SK-N-SH (cell line): ENCODE measurements around the gene REPS2. TPM values are rescaled to one million over a fixed set of nuclear protein-coding genes. Genes with fewer than 3 reads are reported as not detected.

Experiments used
- CTCF ChIA-PET: fragments of 300-600, 350-600 bp; formaldehyde crosslinking; extraction: SDS; loops from one replicate; lab custom pipeline; 2021; lab: Yijun Ruan, JAX
- POLR2A ChIA-PET: fragments of 350-600 bp; sonication (Branson Sonifier 250); formaldehyde crosslinking; extraction: SDS; loops from one replicate; lab custom pipeline; 2020; ENCODE audit warnings: antibody characterized with exemption, inconsistent platforms; lab: Yijun Ruan, JAX
- DNase-seq: peaks from one replicate; pipeline ENCODE4 v3.0.0; 2012
- H2AFZ ChIP-seq: fragments of 200-600 bp; sonication (generic); 2 replicates; pipeline ENCODE4 v1.8.1; 2016; ENCODE audit warnings: antibody characterized with exemption, mild to moderate bottlenecking, low read depth
- H3F3A ChIP-seq: fragments of 200-600 bp; sonication (generic); replicated peaks from 2 replicates; pipeline ENCODE3; 2016; ENCODE audit warnings: antibody characterized with exemption, mild to moderate bottlenecking; ENCODE audit not compliant: insufficient read depth
- H3K27ac ChIP-seq, 2 experiments: fragments of 200-500 bp in 1 of 2; fragments of 200-600 bp in 1 of 2; sonication (Bioruptor generic) in 1 of 2; sonication (generic), shearing (Covaris generic) in 1 of 2; 2 replicates each; pipeline versions ENCODE4 v1.5.1 to v1.6.1; 2014 to 2016; ENCODE audit warnings: low read depth in 2 of 2, inconsistent platforms in 1 of 2, low read length in 1 of 2, mild to moderate bottlenecking in 1 of 2, mixed read lengths in 1 of 2
- H3K27me3 ChIP-seq: fragments of 200-600 bp; sonication (generic), shearing (Covaris generic); 2 replicates; pipeline ENCODE4 v1.6.1; 2016; ENCODE audit warnings: mixed run types; ENCODE audit not compliant: insufficient read depth
- H3K36me3 ChIP-seq, 2 experiments: fragments of 200-500 bp in 1 of 2; fragments of 200-600 bp in 1 of 2; sonication (Bioruptor generic) in 1 of 2; sonication (generic) in 1 of 2; replicated peaks in 1 of 2; 2 replicates each; pipeline versions ENCODE3 to v1.5.1; 2014 to 2016; ENCODE audit warnings: low read length in 1 of 2, mild to moderate bottlenecking in 1 of 2; ENCODE audit not compliant: insufficient read depth in 2 of 2, control insufficient read depth in 1 of 2
- H3K4me1 ChIP-seq, 2 experiments: fragments of 200-500 bp in 1 of 2; fragments of 200-600 bp in 1 of 2; sonication (Bioruptor generic) in 1 of 2; sonication (generic), shearing (Covaris generic) in 1 of 2; 2 replicates each; pipeline versions ENCODE4 v1.5.1 to v1.6.1; 2014 to 2016; ENCODE audit warnings: low read depth in 1 of 2, low read length in 1 of 2, mixed run types in 1 of 2; ENCODE audit not compliant: insufficient read depth in 2 of 2, control insufficient read depth in 1 of 2
- H3K4me2 ChIP-seq: fragments of 200-600 bp; sonication (generic), shearing (Covaris generic); 2 replicates; pipeline ENCODE4 v1.6.1; 2017; ENCODE audit warnings: mixed run types
- H3K4me3 ChIP-seq, 2 experiments: fragments of 200-500 bp in 1 of 2; fragments of 200-600 bp in 1 of 2; sonication (Bioruptor generic) in 1 of 2; sonication (generic), shearing (Covaris generic) in 1 of 2; 2 replicates each; pipeline versions ENCODE4 v1.5.1 to v1.8.1; 2014 to 2016; ENCODE audit warnings: low read depth in 2 of 2, inconsistent platforms in 1 of 2, low read length in 1 of 2, mild to moderate bottlenecking in 1 of 2, mixed read lengths in 1 of 2, moderate library complexity in 1 of 2
- H3K79me2 ChIP-seq: fragments of 200-600 bp; sonication (generic); 2 replicates; pipeline ENCODE4 v1.8.1; 2017; ENCODE audit warnings: mild to moderate bottlenecking; ENCODE audit not compliant: insufficient read depth
- H3K9ac ChIP-seq: fragments of 200-600 bp; sonication (generic); 2 replicates; pipeline ENCODE4 v1.6.1; 2017; ENCODE audit warnings: mixed run types
- H3K9me2 ChIP-seq: fragments of 200-600 bp; sonication (generic); 2 replicates; pipeline ENCODE4 v1.6.1; 2017; ENCODE audit warnings: mixed run types
- H3K9me3 ChIP-seq: fragments of 200-600 bp; sonication (generic); 2 replicates; pipeline ENCODE4 v1.6.1; 2017; ENCODE audit warnings: mixed run types, mild to moderate bottlenecking, moderate library complexity
- H4K20me1 ChIP-seq: fragments of 200-600 bp; sonication (generic); 2 replicates; pipeline ENCODE4 v1.6.1; 2017; ENCODE audit warnings: mild to moderate bottlenecking, mixed run types; ENCODE audit not compliant: insufficient read depth
- EZH2phosphoT487 ChIP-seq: fragments of 200-600 bp; sonication (generic); IDR thresholded peaks from 2 replicates; pipeline ENCODE4 v1.6.1; 2017; ENCODE audit warnings: low read depth, mixed run types, mild to moderate bottlenecking, antibody characterized with exemption, moderate library complexity, borderline replicate concordance
- FOXJ3 ChIP-seq: sonication (generic); formaldehyde crosslinking; IDR thresholded peaks from 2 replicates; pipeline ENCODE4 v1.5.1; 2020; ENCODE audit warnings: mild to moderate bottlenecking, missing genetic modification reagents
- GATA2 ChIP-seq: sonication (generic); formaldehyde crosslinking; IDR thresholded peaks from 2 replicates; pipeline ENCODE4 v1.5.0; 2020; ENCODE audit warnings: mild to moderate bottlenecking, missing genetic modification reagents
- JUND ChIP-seq: IDR thresholded peaks from 2 replicates; pipeline ENCODE4 v1.4.0; 2012
- MXI1 ChIP-seq: IDR thresholded peaks from 2 replicates; pipeline ENCODE4 v1.6.1; 2012; ENCODE audit warnings: mild to moderate bottlenecking, low read depth, low read length, improper control_type of control experiment
- RFX5 ChIP-seq: IDR thresholded peaks from 2 replicates; pipeline ENCODE4 v1.6.1; 2012; ENCODE audit warnings: mild to moderate bottlenecking, improper control_type of control experiment, low read length
- SMC3 ChIP-seq: IDR thresholded peaks from 2 replicates; pipeline ENCODE4 v1.6.1; 2012; ENCODE audit warnings: low read depth, low read length, improper control_type of control experiment
- TAF1 ChIP-seq: IDR thresholded peaks from 2 replicates; pipeline ENCODE4 v1.6.1; 2012; ENCODE audit warnings: low read depth, mild to moderate bottlenecking, low read length, moderate library complexity, borderline replicate concordance
- TEAD4 ChIP-seq: IDR thresholded peaks from 2 replicates; pipeline ENCODE4 v1.4.0; 2012; ENCODE audit warnings: mild to moderate bottlenecking, borderline replicate concordance; ENCODE audit not compliant: insufficient read depth
- WGBS: methylation state at CpG from one replicate; pipeline ENCODE4 v1.1.6; 2017; ENCODE audit warnings: low lambda C conversion rate; 5-methylcytosine and 5-hydroxymethylcytosine counted together
- polyA plus RNA-seq, 3 experiments: library from polyadenylated mRNA; depleted of rRNA; stranded (reverse); fragments of >200 nt; gene quantifications; 2 replicates each; pipeline ENCODE4 v1.2.3, GENCODE V29; 2012
- TF ChIP-seq, protein P1 (sequence below): fragments of 150-350 bp; IDR thresholded peaks from 2 replicates; pipeline ENCODE4 v1.6.1; 2016; ENCODE audit warnings: mild to moderate bottlenecking, low read depth, low read length
- TF ChIP-seq, protein P2 (sequence below): IDR thresholded peaks from 2 replicates; pipeline ENCODE4 v1.4.0; 2012; ENCODE audit warnings: low read depth, borderline replicate concordance
- TF ChIP-seq, protein P3 (sequence below): fragments of 200-600 bp; sonication (generic); IDR thresholded peaks from 2 replicates; pipeline ENCODE4 v1.6.1; 2017; ENCODE audit warnings: antibody characterized with exemption, mild to moderate bottlenecking, moderate library complexity

REPS2 gene
- polyA plus RNA-seq, 1 of the 3 experiments (the other 2 are of a cell fraction) = 0.62 TPM

DNA sequence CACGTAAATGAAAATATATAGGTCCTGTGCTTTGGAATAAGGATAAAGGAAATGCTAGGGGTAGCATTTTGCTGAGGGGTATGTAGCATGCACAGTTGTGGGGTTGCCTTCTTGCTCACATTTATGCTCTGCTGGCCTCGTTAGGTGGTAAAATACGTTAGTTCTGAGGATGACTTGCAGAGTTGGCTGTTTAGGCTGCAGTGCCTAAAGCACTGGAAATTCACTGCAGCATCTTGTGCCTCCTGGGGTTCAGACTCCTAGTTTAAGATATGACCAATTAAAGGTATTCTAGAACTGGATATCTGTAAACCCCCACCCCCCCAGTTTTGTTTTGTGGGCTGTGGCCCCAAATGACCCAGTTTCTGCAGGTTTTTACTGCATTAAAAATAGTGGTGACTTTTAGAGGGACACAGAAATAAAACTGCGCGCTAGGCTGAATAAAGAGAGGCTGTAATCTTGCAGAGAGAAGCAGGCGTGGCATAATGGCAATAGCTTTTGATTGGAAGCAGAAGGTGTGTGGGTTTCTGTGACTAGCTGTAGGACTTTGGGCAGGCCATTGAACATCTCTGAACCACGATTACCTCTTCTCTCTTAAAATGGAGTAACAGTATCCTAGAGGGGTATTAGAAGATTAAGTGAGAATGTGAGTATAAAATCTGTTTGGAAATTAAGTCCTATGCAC, 79.3 kb downstream of the REPS2 start:
- no peak for DNase-seq
- no peaks in the 10 kb centered on the region for H4K20me1 ChIP-seq
- no peak for TF ChIP-seq JUND
- no peak for TF ChIP-seq TEAD4
- no peak for TF ChIP-seq MXI1
- no peak for TF ChIP-seq FOXJ3 (CRISPR knock-in tag)
- TF ChIP-seq EZH2phosphoT487 = no peak
- H3K9ac ChIP-seq = no peak overlapping the region
- H3K4me1 ChIP-seq = peaks cover 4 to 5% of the 10 kb centered on the region in 2 experiments; a peak in 2 of 4 replicates
- H2AFZ ChIP-seq = no peak overlapping the region
- H3K4me2 ChIP-seq = no peak overlapping the region
- no peaks in the 10 kb centered on the region for H3K79me2 ChIP-seq
- no peak overlapping the region for H3K4me3 ChIP-seq
- H3K36me3 ChIP-seq = no peaks in the 10 kb centered on the region
- peaks cover 10% of the 10 kb centered on the region for H3F3A ChIP-seq
- no peak overlapping the region for H3K27ac ChIP-seq
- ChIA-PET POLR2A (no interaction called here), CTCF (interaction anchor here (0.8 to 2.2 kb wide), 2 partner anchors 21 to 143 kb away, joined by 3 to 8 read pairs; no protein-coding TSS in a partner anchor)
- WGBS = 51% methylated on average over 7 of the region's 7 CpGs
- no peaks in the 10 kb centered on the region for H3K9me2 ChIP-seq
- H3K27me3 ChIP-seq = 0 out of 2 replicates have a peak, but pooled peaks cover 3% of the 10 kb centered on the region
- no peaks in the 10 kb centered on the region for H3K9me3 ChIP-seq

DNA sequence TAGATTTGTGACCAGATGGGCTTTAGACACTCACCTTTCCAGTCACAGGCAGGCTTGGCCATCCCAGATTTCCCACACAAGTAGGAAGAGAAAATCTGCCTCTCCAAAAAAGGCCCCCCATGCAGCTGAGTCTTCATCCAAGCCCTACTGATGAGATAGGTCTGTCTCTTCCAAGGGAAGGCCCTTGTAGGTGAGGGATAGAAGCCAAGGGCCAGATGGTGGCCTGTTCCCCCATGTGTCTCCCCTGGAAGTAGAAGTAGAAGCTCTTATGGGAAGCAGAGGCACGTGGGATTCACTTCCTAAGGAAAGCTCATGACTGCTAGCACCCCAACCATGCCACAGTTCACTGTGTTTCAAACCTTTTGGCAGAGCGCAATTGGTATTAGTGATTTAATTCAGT, 81.5 kb downstream of the REPS2 start:
- Histone ChIP-seq H3K27ac (no peak overlapping the region), H3K9me3 (no peaks in the 10 kb centered on the region), H3K79me2 (no peaks in the 10 kb centered on the region), H3K27me3 (0 out of 2 replicates have a peak, but pooled peaks cover 3% of the 10 kb centered on the region), H4K20me1 (no peaks in the 10 kb centered on the region), H3K4me3 (no peak overlapping the region), H3K36me3 (no peaks in the 10 kb centered on the region), H3K9me2 (no peaks in the 10 kb centered on the region), H3F3A (no peaks in the 10 kb centered on the region), H2AFZ (no peak overlapping the region), H3K4me2 (no peak overlapping the region), H3K9ac (no peak overlapping the region), H3K4me1 (peaks cover 0 to 4% of the 10 kb centered on the region in 2 experiments; a peak in 1 of 4 replicates)
- ChIA-PET CTCF (interaction anchor here (0.6 to 1.5 kb wide), 2 partner anchors 21 to 24 kb away, joined by 3 read pairs; no protein-coding TSS in a partner anchor), POLR2A (no interaction called here)
- no peak for TF ChIP-seq TAF1
- TF ChIP-seq GATA2 (CRISPR knock-in tag) = no peak
- TF ChIP-seq, protein P1, sequence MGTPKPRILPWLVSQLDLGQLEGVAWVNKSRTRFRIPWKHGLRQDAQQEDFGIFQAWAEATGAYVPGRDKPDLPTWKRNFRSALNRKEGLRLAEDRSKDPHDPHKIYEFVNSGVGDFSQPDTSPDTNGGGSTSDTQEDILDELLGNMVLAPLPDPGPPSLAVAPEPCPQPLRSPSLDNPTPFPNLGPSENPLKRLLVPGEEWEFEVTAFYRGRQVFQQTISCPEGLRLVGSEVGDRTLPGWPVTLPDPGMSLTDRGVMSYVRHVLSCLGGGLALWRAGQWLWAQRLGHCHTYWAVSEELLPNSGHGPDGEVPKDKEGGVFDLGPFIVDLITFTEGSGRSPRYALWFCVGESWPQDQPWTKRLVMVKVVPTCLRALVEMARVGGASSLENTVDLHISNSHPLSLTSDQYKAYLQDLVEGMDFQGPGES = no peak
- TF ChIP-seq, protein P2, sequence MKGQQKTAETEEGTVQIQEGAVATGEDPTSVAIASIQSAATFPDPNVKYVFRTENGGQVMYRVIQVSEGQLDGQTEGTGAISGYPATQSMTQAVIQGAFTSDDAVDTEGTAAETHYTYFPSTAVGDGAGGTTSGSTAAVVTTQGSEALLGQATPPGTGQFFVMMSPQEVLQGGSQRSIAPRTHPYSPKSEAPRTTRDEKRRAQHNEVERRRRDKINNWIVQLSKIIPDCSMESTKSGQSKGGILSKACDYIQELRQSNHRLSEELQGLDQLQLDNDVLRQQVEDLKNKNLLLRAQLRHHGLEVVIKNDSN = no peak
- TF ChIP-seq, protein P3, sequence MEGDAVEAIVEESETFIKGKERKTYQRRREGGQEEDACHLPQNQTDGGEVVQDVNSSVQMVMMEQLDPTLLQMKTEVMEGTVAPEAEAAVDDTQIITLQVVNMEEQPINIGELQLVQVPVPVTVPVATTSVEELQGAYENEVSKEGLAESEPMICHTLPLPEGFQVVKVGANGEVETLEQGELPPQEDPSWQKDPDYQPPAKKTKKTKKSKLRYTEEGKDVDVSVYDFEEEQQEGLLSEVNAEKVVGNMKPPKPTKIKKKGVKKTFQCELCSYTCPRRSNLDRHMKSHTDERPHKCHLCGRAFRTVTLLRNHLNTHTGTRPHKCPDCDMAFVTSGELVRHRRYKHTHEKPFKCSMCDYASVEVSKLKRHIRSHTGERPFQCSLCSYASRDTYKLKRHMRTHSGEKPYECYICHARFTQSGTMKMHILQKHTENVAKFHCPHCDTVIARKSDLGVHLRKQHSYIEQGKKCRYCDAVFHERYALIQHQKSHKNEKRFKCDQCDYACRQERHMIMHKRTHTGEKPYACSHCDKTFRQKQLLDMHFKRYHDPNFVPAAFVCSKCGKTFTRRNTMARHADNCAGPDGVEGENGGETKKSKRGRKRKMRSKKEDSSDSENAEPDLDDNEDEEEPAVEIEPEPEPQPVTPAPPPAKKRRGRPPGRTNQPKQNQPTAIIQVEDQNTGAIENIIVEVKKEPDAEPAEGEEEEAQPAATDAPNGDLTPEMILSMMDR = no peak
- no peak for TF ChIP-seq SMC3
- no peak for TF ChIP-seq RFX5
- TF ChIP-seq FOXJ3 (CRISPR knock-in tag) = no peak
- 72% methylated on average over 2 of the region's 2 CpGs for WGBS
- no peak for DNase-seq
